ENCODE data around the gene HDDC3. TPM values are rescaled to one million over a fixed set of nuclear protein-coding genes. Genes with fewer than 3 reads are reported as not detected.
"Not testable (repeated sequence)": the region's sequence is repeated elsewhere in the genome, so short reads cannot be mapped to it uniquely, and the experiment has no call there.

The HDDC3 gene
- total RNA-seq, 6 experiments from 2014 or later: 11.2 to 15.7 (median 13.5) TPM

- Mint-ChIP-seq H3K9me3 (no peaks in the 10 kb centered on the region), H3K36me3 (ENCODE audit: low read depth) (no peaks in the 10 kb centered on the region; the same call in 1 of the 2 replicates), H3K4me3 (no peak overlapping the region), H3K4me1 (ENCODE audit: low read depth) (peaks cover 2% of the 10 kb centered on the region; the same call in 1 of the 2 replicates), H3K27ac (no peak overlapping the region), H3K27me3 (ENCODE audit: insufficient read depth) (no peaks in the 10 kb centered on the region)
- TF ChIP-seq CTCF (IDR thresholded peaks at IDR 0.05): no peak
- DNase-seq: no peak
Observed at GRCh38 chr15:90924375-90924774, 8.0 kb downstream of the HDDC3 start.

GRCh38 chr15:90922712-90923322 is 9.5 kb downstream of the HDDC3 start:
- not testable (repeated sequence) for H3K27me3 Mint-ChIP-seq (ENCODE audit: insufficient read depth); H3K4me1 Mint-ChIP-seq (ENCODE audit: low read depth); DNase-seq; H3K9me3 Mint-ChIP-seq; H3K27ac Mint-ChIP-seq; H3K4me3 Mint-ChIP-seq; H3K36me3 Mint-ChIP-seq (ENCODE audit: low read depth)

GRCh38 chr15:90921887-90922286 is 10.5 kb downstream of the HDDC3 start:
- no peaks in the 10 kb centered on the region for H3K27me3 Mint-ChIP-seq (ENCODE audit: insufficient read depth)

GRCh38 chr15:90918835-90919234 is 13.5 kb downstream of the HDDC3 start:
- Mint-ChIP-seq H3K9me3 (no peaks in the 10 kb centered on the region), H3K4me1 (ENCODE audit: low read depth) (no peaks in the 10 kb centered on the region), H3K4me3 (no peak overlapping the region), H3K27ac (no peak overlapping the region), H3K27me3 (ENCODE audit: insufficient read depth) (no peaks in the 10 kb centered on the region), H3K36me3 (ENCODE audit: low read depth) (peaks cover 5% of the 10 kb centered on the region)
- TF ChIP-seq CTCF (IDR thresholded peaks at IDR 0.05): no peak
- DNase-seq: no peak

More at GRCh38 chr15:90921887-90922286, 10.5 kb downstream of the HDDC3 start:
- Mint-ChIP-seq H3K4me3 (no peak overlapping the region), H3K27ac (no peak overlapping the region), H3K4me1 (ENCODE audit: low read depth) (no peaks in the 10 kb centered on the region), H3K36me3 (ENCODE audit: low read depth) (peaks cover 5% of the 10 kb centered on the region), H3K9me3 (no peaks in the 10 kb centered on the region)
- TF ChIP-seq CTCF (IDR thresholded peaks at IDR 0.05): no peak
- DNase-seq: no peak

- H3K4me1 Mint-ChIP-seq (ENCODE audit: low read depth): no peaks in the 10 kb centered on the region
- H3K9me3 Mint-ChIP-seq: no peaks in the 10 kb centered on the region
- no peak overlapping the region for H3K27ac Mint-ChIP-seq
- no peak overlapping the region for H3K4me3 Mint-ChIP-seq
- DNase-seq: no peak
- H3K27me3 Mint-ChIP-seq (ENCODE audit: insufficient read depth): no peaks in the 10 kb centered on the region
- peaks cover 9% of the 10 kb centered on the region for H3K36me3 Mint-ChIP-seq (ENCODE audit: low read depth)
- no peak for TF ChIP-seq CTCF (IDR thresholded peaks at IDR 0.05)
Observed at GRCh38 chr15:90918034-90918788, 14.1 kb downstream of the HDDC3 start.

GRCh38 chr15:90917569-90917968 is 14.8 kb downstream of the HDDC3 start:
- no peak overlapping the region for H3K27ac Mint-ChIP-seq
- H3K9me3 Mint-ChIP-seq: no peaks in the 10 kb centered on the region
- no peaks in the 10 kb centered on the region for H3K27me3 Mint-ChIP-seq (ENCODE audit: insufficient read depth)
- no peak overlapping the region for H3K4me3 Mint-ChIP-seq
- TF ChIP-seq CTCF (IDR thresholded peaks at IDR 0.05): no peak
- H3K36me3 Mint-ChIP-seq (ENCODE audit: low read depth): peaks cover 12% of the 10 kb centered on the region
- no peaks in the 10 kb centered on the region for H3K4me1 Mint-ChIP-seq (ENCODE audit: low read depth)
- no peak for DNase-seq
